A549 (cell line): ENCODE results near the gene ZNF608. TPM values are rescaled to one million over a fixed set of nuclear protein-coding genes. Genes with fewer than 3 reads are reported as not detected.

ENCODE experiments used
- ATAC-seq, 2 experiments: fragments of 200-7000 bp in 1 of 2; fragments of >200 bp in 1 of 2; cut with Nextera tagmentation in 1 of 2; cut with Tn5 transposase in 1 of 2; 3 replicates each; pipeline versions ENCODE4 v1.8.0 to v1.9.1; 2018 to 2020; ENCODE audit warnings: mild to moderate bottlenecking in 1 of 2, moderate library complexity in 1 of 2
- CTCF ChIA-PET: fragments of 300-600 bp; sonication (Branson Sonifier 250); formaldehyde crosslinking; extraction: SDS; loops from one replicate; lab custom pipeline; 2021; ENCODE audit warnings: antibody characterized with exemption, inconsistent platforms; lab: Yijun Ruan, JAX
- POLR2A ChIA-PET: fragments of 350-600 bp; formaldehyde crosslinking; extraction: SDS; loops from one replicate; lab custom pipeline; 2021; ENCODE audit warnings: antibody characterized with exemption, inconsistent platforms; lab: Yijun Ruan, JAX
- DNase-seq, 2 experiments: peaks; one replicate each; pipeline versions ENCODE4 v3.0.0 to v3.0.0-alpha.2; 2011 to 2016; ENCODE audit warnings: low read depth in 1 of 2, low spot score in 1 of 2
- FAIRE-seq: peaks from 2 replicates; lab custom pipeline; 2011; peaks lifted over from hg19 to GRCh38; lab: Jason Lieb, UNC
- H3K27ac ChIP-seq, 2 experiments: fragments of >200 bp; sonication (Bioruptor Twin); formaldehyde crosslinking; 3 replicates each; pipeline ENCODE4 v1.5.1; 2016 to 2017
- H3K4me1 ChIP-seq: fragments of >200 bp; sonication (Bioruptor Twin); formaldehyde crosslinking; 3 replicates; pipeline ENCODE4 v1.6.1; 2016
- H3K4me2 ChIP-seq: fragments of >200 bp; sonication (Bioruptor Twin); formaldehyde crosslinking; 3 replicates; pipeline ENCODE4 v1.6.1; 2016
- H3K4me3 ChIP-seq: fragments of >200 bp; sonication (Bioruptor Twin); formaldehyde crosslinking; 3 replicates; pipeline ENCODE4 v1.5.1; 2016
- H3K9me3 ChIP-seq: fragments of >200 bp; sonication (Bioruptor Twin); formaldehyde crosslinking; 3 replicates; pipeline ENCODE4 v1.6.1; 2016
- CBX8 ChIP-seq: fragments of 200-600 bp; sonication (generic); IDR thresholded peaks from 2 replicates; pipeline ENCODE4 v1.6.1; 2016
- EHF ChIP-seq: fragments of 250-450 bp; sonication (Bioruptor Pico); IDR thresholded peaks from 2 replicates; pipeline ENCODE4 v1.5.0; 2020; ENCODE audit warnings: mild to moderate bottlenecking
- EHMT2 ChIP-seq: fragments of 200-600 bp; sonication (generic); IDR thresholded peaks from 2 replicates; pipeline ENCODE4 v1.6.1; 2016; ENCODE audit warnings: antibody characterized with exemption, low read depth, mild to moderate bottlenecking, moderate library complexity
- EP300 ChIP-seq, 2 experiments: fragments of >200 bp; sonication (Bioruptor Twin); formaldehyde crosslinking; IDR thresholded peaks; 2 replicates in 1 of 2; 3 replicates in 1 of 2; pipeline ENCODE4 v1.6.1; 2016 to 2017
- FOSB ChIP-seq: fragments of 250-450 bp; sonication (Bioruptor Pico); IDR thresholded peaks from 2 replicates; pipeline ENCODE4 v1.5.0; 2020; ENCODE audit warnings: mild to moderate bottlenecking, moderate library complexity
- FOSL2 ChIP-seq, 2 experiments: fragments of 450-650 bp in 1 of 2; fragments of >200 bp in 1 of 2; sonication (Bioruptor Twin) in 1 of 2; formaldehyde crosslinking; IDR thresholded peaks; 2 replicates each; pipeline versions ENCODE4 v1.5.0 to v1.6.1; 2016 to 2020; ENCODE audit warnings: mild to moderate bottlenecking in 1 of 2, moderate library complexity in 1 of 2
- FOXS1 ChIP-seq: fragments of 250-450 bp; sonication (Bioruptor Pico); IDR thresholded peaks from 2 replicates; pipeline ENCODE4 v1.5.0; 2020; ENCODE audit warnings: mild to moderate bottlenecking, moderate library complexity
- GATA3 ChIP-seq: IDR thresholded peaks from 2 replicates; pipeline ENCODE4 v1.6.1; 2012; ENCODE audit warnings: borderline replicate concordance
- HMGXB4 ChIP-seq: fragments of 250-450 bp; sonication (Bioruptor Pico); IDR thresholded peaks from 2 replicates; pipeline ENCODE4 v1.5.0; 2021; ENCODE audit warnings: mild to moderate bottlenecking, moderate library complexity, borderline replicate concordance
- HOXB13 ChIP-seq: fragments of 250-450 bp; sonication (Bioruptor Pico); IDR thresholded peaks from 2 replicates; pipeline ENCODE4 v1.5.0; 2020; ENCODE audit warnings: low read depth, mild to moderate bottlenecking, moderate library complexity
- MAX ChIP-seq: IDR thresholded peaks from 2 replicates; pipeline ENCODE4 v1.6.1; 2012
- NR3C1 ChIP-seq: fragments of >200 bp; sonication (Bioruptor Twin); formaldehyde crosslinking; IDR thresholded peaks from 3 replicates; pipeline ENCODE4 v1.6.1; 2017
- POLR2A ChIP-seq: IDR thresholded peaks from 2 replicates; pipeline ENCODE4 v1.6.1; 2012; ENCODE audit warnings: mild to moderate bottlenecking, low read length
- RNF2 ChIP-seq: fragments of 200-600 bp; sonication (generic); IDR thresholded peaks from 2 replicates; pipeline ENCODE4 v1.6.1; 2016; ENCODE audit warnings: low read depth, mild to moderate bottlenecking, antibody characterized with exemption, moderate library complexity, borderline replicate concordance
- TFCP2L1 ChIP-seq: fragments of 250-450 bp; sonication (Bioruptor Pico); IDR thresholded peaks from 2 replicates; pipeline ENCODE4 v1.5.0; 2021; ENCODE audit warnings: mild to moderate bottlenecking
- TP53 ChIP-seq: fragments of 250-450 bp; sonication (Bioruptor Pico); IDR thresholded peaks from 2 replicates; pipeline ENCODE4 v1.5.0; 2021; ENCODE audit warnings: mild to moderate bottlenecking, moderate library complexity
- ZFP36 ChIP-seq: fragments of 450-650 bp; IDR thresholded peaks from 2 replicates; pipeline ENCODE4 v1.6.1; 2014; ENCODE audit warnings: borderline replicate concordance; ENCODE audit not compliant: partially characterized antibody
- ZNF302 ChIP-seq: fragments of 250-450 bp; sonication (Bioruptor Pico); IDR thresholded peaks from 2 replicates; pipeline ENCODE4 v1.9.0; 2021; ENCODE audit warnings: inconsistent platforms, mild to moderate bottlenecking, moderate library complexity
- WGBS: methylation state at CpG from one replicate; pipeline ENCODE4 v1.1.6; 2017; ENCODE audit errors: missing lambda C conversion rate; 5-methylcytosine and 5-hydroxymethylcytosine counted together
- polyA plus RNA-seq, 4 experiments: library from polyadenylated mRNA; depleted of rRNA in 3 of 4; stranded (reverse); fragments of >200 nt; fragmentation: RNase III in 1 of 4; extraction: RNeasy Plus Mini Kit Qiagen cat#74134 plus additional on column Dnase treatment in 1 of 4; gene quantifications; 2 replicates in 3 of 4; 3 replicates in 1 of 4; pipeline ENCODE4 v1.2.3, GENCODE V29; 2011 to 2017
- TF ChIP-seq, protein P1 (sequence below): fragments of >200 bp; sonication (Bioruptor Twin); formaldehyde crosslinking; IDR thresholded peaks from 3 replicates; pipeline ENCODE4 v1.5.1; 2016
- TF ChIP-seq, protein P2 (sequence below): fragments of 200-600 bp; sonication (generic); IDR thresholded peaks from 2 replicates; pipeline ENCODE4 v1.6.1; 2016; ENCODE audit warnings: antibody characterized with exemption, mild to moderate bottlenecking, moderate library complexity
- TF ChIP-seq, protein P3 (sequence below): fragments of >200 bp; sonication (Bioruptor Twin); formaldehyde crosslinking; IDR thresholded peaks from 2 replicates; pipeline ENCODE4 v1.6.1; 2016
- TF ChIP-seq, protein P4 (sequence below): IDR thresholded peaks from 2 replicates; pipeline ENCODE4 v1.6.1; 2012

Gene ZNF608
- polyA plus RNA-seq, 2 of the 4 experiments (the other 2 are of a cell fraction) = 0.77 to 1.8 TPM

DNA sequence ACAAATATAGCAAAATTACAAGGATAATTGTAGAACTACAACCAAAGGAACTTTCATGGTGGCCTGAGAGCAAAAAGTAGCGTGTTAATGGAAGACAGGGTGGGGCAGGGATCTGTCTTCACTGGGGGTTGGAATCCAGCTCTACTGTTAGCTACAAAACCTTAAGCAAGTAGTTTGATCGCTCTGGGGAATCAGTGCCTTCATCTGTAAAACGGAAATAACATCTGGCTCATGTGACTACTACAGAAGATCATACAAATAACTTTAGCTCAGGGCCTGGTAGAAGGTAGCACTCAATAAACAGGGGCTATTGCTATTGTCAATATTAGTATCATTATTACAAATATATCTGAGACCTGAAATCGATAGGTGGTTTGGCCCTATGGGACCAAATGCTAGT, 40.4 kb downstream of the ZNF608 start:
- ChIA-PET POLR2A (no interaction called here), CTCF (no interaction called here)
- Histone ChIP-seq H3K4me2 (no peak overlapping the region), H3K4me3 (no peak overlapping the region), H3K27ac (no peak overlapping the region), H3K4me1 (no peaks in the 10 kb centered on the region), H3K9me3 (no peaks in the 10 kb centered on the region)
- no peak for TF ChIP-seq EHMT2
- no peak for TF ChIP-seq ZFP36
- ATAC-seq (no peak), FAIRE-seq (no peak), DNase-seq (no peak)
- 75% methylated on average over 4 of the region's 4 CpGs for WGBS

GRCh38 chr5:124705577-124705976, 40.9 kb downstream of the ZNF608 start:
- Histone ChIP-seq H3K4me3 (no peak overlapping the region), H3K9me3 (no peaks in the 10 kb centered on the region), H3K4me2 (no peak overlapping the region), H3K4me1 (no peaks in the 10 kb centered on the region), H3K27ac (no peak overlapping the region)
- ATAC-seq (no peak), DNase-seq (no peak), FAIRE-seq (no peak)
- CTCF ChIA-PET = no interaction called here
- POLR2A ChIA-PET = no interaction called here
- WGBS = 91% methylated on average over 2 of the region's 2 CpGs
- no peak for TF ChIP-seq MAX
- no peak for TF ChIP-seq GATA3
- TF ChIP-seq, protein P1, sequence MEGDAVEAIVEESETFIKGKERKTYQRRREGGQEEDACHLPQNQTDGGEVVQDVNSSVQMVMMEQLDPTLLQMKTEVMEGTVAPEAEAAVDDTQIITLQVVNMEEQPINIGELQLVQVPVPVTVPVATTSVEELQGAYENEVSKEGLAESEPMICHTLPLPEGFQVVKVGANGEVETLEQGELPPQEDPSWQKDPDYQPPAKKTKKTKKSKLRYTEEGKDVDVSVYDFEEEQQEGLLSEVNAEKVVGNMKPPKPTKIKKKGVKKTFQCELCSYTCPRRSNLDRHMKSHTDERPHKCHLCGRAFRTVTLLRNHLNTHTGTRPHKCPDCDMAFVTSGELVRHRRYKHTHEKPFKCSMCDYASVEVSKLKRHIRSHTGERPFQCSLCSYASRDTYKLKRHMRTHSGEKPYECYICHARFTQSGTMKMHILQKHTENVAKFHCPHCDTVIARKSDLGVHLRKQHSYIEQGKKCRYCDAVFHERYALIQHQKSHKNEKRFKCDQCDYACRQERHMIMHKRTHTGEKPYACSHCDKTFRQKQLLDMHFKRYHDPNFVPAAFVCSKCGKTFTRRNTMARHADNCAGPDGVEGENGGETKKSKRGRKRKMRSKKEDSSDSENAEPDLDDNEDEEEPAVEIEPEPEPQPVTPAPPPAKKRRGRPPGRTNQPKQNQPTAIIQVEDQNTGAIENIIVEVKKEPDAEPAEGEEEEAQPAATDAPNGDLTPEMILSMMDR = no peak
- TF ChIP-seq ZNF302 (CRISPR knock-in tag) = no peak
- TF ChIP-seq, protein P2, sequence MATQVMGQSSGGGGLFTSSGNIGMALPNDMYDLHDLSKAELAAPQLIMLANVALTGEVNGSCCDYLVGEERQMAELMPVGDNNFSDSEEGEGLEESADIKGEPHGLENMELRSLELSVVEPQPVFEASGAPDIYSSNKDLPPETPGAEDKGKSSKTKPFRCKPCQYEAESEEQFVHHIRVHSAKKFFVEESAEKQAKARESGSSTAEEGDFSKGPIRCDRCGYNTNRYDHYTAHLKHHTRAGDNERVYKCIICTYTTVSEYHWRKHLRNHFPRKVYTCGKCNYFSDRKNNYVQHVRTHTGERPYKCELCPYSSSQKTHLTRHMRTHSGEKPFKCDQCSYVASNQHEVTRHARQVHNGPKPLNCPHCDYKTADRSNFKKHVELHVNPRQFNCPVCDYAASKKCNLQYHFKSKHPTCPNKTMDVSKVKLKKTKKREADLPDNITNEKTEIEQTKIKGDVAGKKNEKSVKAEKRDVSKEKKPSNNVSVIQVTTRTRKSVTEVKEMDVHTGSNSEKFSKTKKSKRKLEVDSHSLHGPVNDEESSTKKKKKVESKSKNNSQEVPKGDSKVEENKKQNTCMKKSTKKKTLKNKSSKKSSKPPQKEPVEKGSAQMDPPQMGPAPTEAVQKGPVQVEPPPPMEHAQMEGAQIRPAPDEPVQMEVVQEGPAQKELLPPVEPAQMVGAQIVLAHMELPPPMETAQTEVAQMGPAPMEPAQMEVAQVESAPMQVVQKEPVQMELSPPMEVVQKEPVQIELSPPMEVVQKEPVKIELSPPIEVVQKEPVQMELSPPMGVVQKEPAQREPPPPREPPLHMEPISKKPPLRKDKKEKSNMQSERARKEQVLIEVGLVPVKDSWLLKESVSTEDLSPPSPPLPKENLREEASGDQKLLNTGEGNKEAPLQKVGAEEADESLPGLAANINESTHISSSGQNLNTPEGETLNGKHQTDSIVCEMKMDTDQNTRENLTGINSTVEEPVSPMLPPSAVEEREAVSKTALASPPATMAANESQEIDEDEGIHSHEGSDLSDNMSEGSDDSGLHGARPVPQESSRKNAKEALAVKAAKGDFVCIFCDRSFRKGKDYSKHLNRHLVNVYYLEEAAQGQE = no peak

GRCh38 chr5:124704594-124705284, 41.7 kb downstream of the ZNF608 start:
- H3K4me1 ChIP-seq = no peaks in the 10 kb centered on the region
- ATAC-seq = no peak
- no peak for DNase-seq
- H3K4me3 ChIP-seq = no peak overlapping the region
- ChIA-PET POLR2A (no interaction called here), CTCF (no interaction called here)
- TF ChIP-seq POLR2A = no peak
- no peak for TF ChIP-seq NR3C1
- no peak for TF ChIP-seq FOSB (CRISPR knock-in tag)
- TF ChIP-seq FOSL2 (IDR thresholded peaks at IDR 0.05) = no peak
- no peak for TF ChIP-seq FOSL2 (CRISPR knock-in tag; IDR thresholded peaks at IDR 0.05)
- TF ChIP-seq, protein P3, sequence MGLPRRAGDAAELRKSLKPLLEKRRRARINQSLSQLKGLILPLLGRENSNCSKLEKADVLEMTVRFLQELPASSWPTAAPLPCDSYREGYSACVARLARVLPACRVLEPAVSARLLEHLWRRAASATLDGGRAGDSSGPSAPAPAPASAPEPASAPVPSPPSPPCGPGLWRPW = no peak
- TF ChIP-seq HOXB13 = no peak
- 66% methylated on average over 6 of the region's 6 CpGs for WGBS
- no peak overlapping the region for H3K27ac ChIP-seq
- no peaks in the 10 kb centered on the region for H3K9me3 ChIP-seq
- FAIRE-seq = no peak
- H3K4me2 ChIP-seq = no peak overlapping the region

GRCh38 chr5:124703995-124704394, 42.4 kb downstream of the ZNF608 start:
- no peaks in the 10 kb centered on the region for H3K9me3 ChIP-seq
- ChIA-PET POLR2A (no interaction called here), CTCF (no interaction called here)
- ATAC-seq (no peak), FAIRE-seq (no peak), DNase-seq (no peak)
- no peak overlapping the region for H3K4me3 ChIP-seq
- H3K27ac ChIP-seq = no peak overlapping the region
- 84% methylated on average over 4 of the region's 4 CpGs for WGBS
- H3K4me2 ChIP-seq = no peak overlapping the region
- no peaks in the 10 kb centered on the region for H3K4me1 ChIP-seq
- TF ChIP-seq, protein P4, sequence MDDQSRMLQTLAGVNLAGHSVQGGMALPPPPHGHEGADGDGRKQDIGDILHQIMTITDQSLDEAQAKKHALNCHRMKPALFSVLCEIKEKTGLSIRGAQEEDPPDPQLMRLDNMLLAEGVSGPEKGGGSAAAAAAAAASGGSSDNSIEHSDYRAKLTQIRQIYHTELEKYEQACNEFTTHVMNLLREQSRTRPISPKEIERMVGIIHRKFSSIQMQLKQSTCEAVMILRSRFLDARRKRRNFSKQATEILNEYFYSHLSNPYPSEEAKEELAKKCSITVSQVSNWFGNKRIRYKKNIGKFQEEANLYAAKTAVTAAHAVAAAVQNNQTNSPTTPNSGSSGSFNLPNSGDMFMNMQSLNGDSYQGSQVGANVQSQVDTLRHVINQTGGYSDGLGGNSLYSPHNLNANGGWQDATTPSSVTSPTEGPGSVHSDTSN = no peak
- no peak for TF ChIP-seq FOXS1 (CRISPR knock-in tag)
- no peak for TF ChIP-seq GATA3
- TF ChIP-seq EHF (CRISPR knock-in tag) = no peak
- no peak for TF ChIP-seq HMGXB4
- TF ChIP-seq RNF2 = no peak
- TF ChIP-seq TP53 (CRISPR knock-in tag) = no peak
- TF ChIP-seq EP300 (IDR thresholded peaks at IDR 0.05) = no peak
- TF ChIP-seq HOXB13 = no peak
- no peak for TF ChIP-seq CBX8
- no peak for TF ChIP-seq TFCP2L1 (CRISPR knock-in tag)
